Adrenal gland (tissue), 12 donors: Measurements from ENCODE around the gene TRRAP. TPM values are rescaled to one million over a fixed set of nuclear protein-coding genes. Genes with fewer than 3 reads are reported as not detected.
"Not testable (repeated sequence)": the region's sequence is repeated elsewhere in the genome, so short reads cannot be mapped to it uniquely, and the experiment has no call there.

Experiments
- DNase-seq, 7 donors: peaks; one replicate each; pipeline ENCODE4 v3.0.0-alpha.2; 2019 to 2020
- H3K27ac ChIP-seq, 5 donors: fragments of 200-600 bp; sonication (generic) in 4 of 5; 1 replicate in 3 of 5; 2 replicates in 2 of 5; pipeline versions ENCODE4 v1.5.1 to v1.8.0; 2016 to 2020; ENCODE audit warnings: mild to moderate bottlenecking in 1 of 5
- H3K27me3 ChIP-seq: fragments of 200-600 bp; 2 replicates; pipeline ENCODE4 v1.8.0; 2021
- H3K36me3 ChIP-seq, 2 donors: fragments of 200-600 bp; replicated peaks in 1 of 2; 1 replicate in 1 of 2; 2 replicates in 1 of 2; pipeline versions ENCODE4 v1.5.1 to v1.8.0; 2018 to 2022
- H3K4me1 ChIP-seq, 2 donors: fragments of 200-600 bp; replicated peaks in 1 of 2; 1 replicate in 1 of 2; 2 replicates in 1 of 2; pipeline versions ENCODE4 v1.5.1 to v1.8.0; 2018 to 2021
- H3K4me3 ChIP-seq, 4 donors: fragments of 200-600 bp; sonication (generic) in 3 of 4; one replicate each; pipeline ENCODE4 v1.5.1; 2016 to 2018
- H3K9me3 ChIP-seq, 3 donors: fragments of 200-600 bp; sonication (generic) in 1 of 3; replicated peaks in 1 of 3; 1 replicate in 2 of 3; 2 replicates in 1 of 3; pipeline versions ENCODE4 v1.5.1 to v1.8.0; 2016 to 2021
- POLR2A ChIP-seq, 2 donors: fragments of 450-650 bp; IDR thresholded peaks; one replicate each; pipeline ENCODE4 v1.6.1; 2017; ENCODE audit warnings: antibody characterized with exemption in 2 of 2, mild to moderate bottlenecking in 2 of 2, moderate library complexity in 1 of 2
- WGBS, 4 donors: extraction: QIAGEN DNeasy Blood & Tissue Kit in 2 of 4; methylation state at CpG; one replicate each; pipeline versions ENCODE4 v1.1.5 to v1.1.7; 2013 to 2017; 5-methylcytosine and 5-hydroxymethylcytosine counted together
- intact Hi-C, 2 donors: fragments of 100-400 bp; cut with DNase I; formaldehyde crosslinking; loops; one replicate each; pipeline versions ENCODE4 v1.14.1 to v1.15.0; 2022 to 2023
- polyA plus RNA-seq, 3 donors: library from polyadenylated mRNA; stranded (reverse); fragments of 200-250 nt in 2 of 3; fragments of 350-450 nt in 1 of 3; fragmentation: Illumina TruSeq in 1 of 3; extraction: RNeasy Lipid Tissue Mini Kit (QIAGEN cat#74804) in 1 of 3; gene quantifications; one replicate each; pipeline ENCODE4 v1.2.3, GENCODE V29; 2013 to 2014
- total RNA-seq, 9 donors: library from RNA; depleted of rRNA in 4 of 9; stranded (reverse); fragments of >200 nt in 4 of 9; fragments of 120-200 nt in 1 of 9; fragmentation: NEBNext Ultra II Directional in 1 of 9; extraction: Animal tissue kit (Norgen Biotek cat#: 25700) in 1 of 9; gene quantifications; one replicate each; pipeline versions ENCODE4 v1.1.0 to v1.2.4, GENCODE V29; 2013 to 2023
- TF ChIP-seq, protein P1 (sequence below), 6 experiments: fragments of 450-650 bp in 4 of 6; fragments of 200-600 bp in 2 of 6; sonication (generic) in 1 of 6; IDR thresholded peaks; 1 replicate in 5 of 6; 2 replicates in 1 of 6; pipeline versions ENCODE4 v1.5.1 to v1.8.0; 2016 to 2021; ENCODE audit warnings: antibody characterized with exemption in 6 of 6, mild to moderate bottlenecking in 2 of 6, moderate library complexity in 1 of 6
- donor health status: healthy with polysubstance abuse.
- donor health status: Bipolar disorder and iron deficiency.
- donor health status: DM: yes; HTN: yes; CAD: no.
- donor health status: DM: no; HTN: no; CAD: no.
- donor health status: DM: no; HTN: no; CAD: no.
- donor health status: DM: yes; HTN: yes; CAD: no.

TRRAP gene
- total and polyA plus RNA-seq, 12 donors = 11.8 to 43.0 (median 30.9) TPM

- WGBS, 4 donors = 0 to 5% (median 2%) methylated on average over 4 to 63 of the region's 69 CpGs
- no peak for TF ChIP-seq POLR2A (IDR thresholded peaks at IDR 0.05)
- TF ChIP-seq, protein P1, sequence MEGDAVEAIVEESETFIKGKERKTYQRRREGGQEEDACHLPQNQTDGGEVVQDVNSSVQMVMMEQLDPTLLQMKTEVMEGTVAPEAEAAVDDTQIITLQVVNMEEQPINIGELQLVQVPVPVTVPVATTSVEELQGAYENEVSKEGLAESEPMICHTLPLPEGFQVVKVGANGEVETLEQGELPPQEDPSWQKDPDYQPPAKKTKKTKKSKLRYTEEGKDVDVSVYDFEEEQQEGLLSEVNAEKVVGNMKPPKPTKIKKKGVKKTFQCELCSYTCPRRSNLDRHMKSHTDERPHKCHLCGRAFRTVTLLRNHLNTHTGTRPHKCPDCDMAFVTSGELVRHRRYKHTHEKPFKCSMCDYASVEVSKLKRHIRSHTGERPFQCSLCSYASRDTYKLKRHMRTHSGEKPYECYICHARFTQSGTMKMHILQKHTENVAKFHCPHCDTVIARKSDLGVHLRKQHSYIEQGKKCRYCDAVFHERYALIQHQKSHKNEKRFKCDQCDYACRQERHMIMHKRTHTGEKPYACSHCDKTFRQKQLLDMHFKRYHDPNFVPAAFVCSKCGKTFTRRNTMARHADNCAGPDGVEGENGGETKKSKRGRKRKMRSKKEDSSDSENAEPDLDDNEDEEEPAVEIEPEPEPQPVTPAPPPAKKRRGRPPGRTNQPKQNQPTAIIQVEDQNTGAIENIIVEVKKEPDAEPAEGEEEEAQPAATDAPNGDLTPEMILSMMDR (IDR thresholded peaks at IDR 0.05) = no peak
- intact Hi-C loops = no loop called here
- H3K36me3 ChIP-seq = no peaks in the 10 kb centered on the region
- peaks cover 0 to 5% of the 10 kb centered on the region in 2 donors for H3K4me1 ChIP-seq
- H3K27me3 ChIP-seq = peaks cover 24% of the 10 kb centered on the region
- no peak for DNase-seq
- H3K4me3 ChIP-seq = peak within 1 kb of the TSS in 1 of 4 donors; percentile 39
- H3K9me3 ChIP-seq = no peaks in the 10 kb centered on the region
- H3K27ac ChIP-seq = peak within 1 kb of the TSS in 1 of 5 donors; percentile 67
Measured at GRCh38 chr7:98869597-98870120, 8.7 kb upstream of the TRRAP start, which contains the start of gene TMEM130. Gene TMEM130 (minus strand): TSS chr7:98870014. CDS start chr7:98869861, 153 bp downstream.

DNA sequence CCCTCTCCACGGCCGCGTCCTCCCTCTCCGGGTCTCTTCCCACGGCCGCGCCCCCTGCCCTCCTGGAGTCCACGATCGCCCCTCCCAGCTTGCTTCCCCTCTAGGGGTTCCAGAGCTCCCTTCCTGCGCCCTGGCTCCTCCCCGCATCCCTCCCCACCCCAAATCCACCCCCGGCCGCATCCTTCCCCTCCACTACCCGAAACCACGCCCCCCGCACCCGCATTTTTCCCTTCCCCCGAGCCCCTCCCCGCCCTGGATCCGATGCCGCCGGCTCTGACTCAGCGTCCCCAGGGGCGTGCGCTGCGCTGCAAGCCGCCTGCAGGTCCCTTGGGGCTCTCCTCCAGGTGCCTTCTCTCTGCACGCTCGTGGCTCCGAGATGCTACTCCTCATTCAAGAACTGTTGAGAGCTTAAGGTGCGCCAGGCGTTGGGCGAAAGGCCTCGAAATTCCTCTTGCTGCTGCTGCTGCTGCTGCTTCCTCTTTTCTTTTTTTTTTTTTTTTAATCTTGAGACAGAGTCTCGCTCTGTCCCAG is 8.1 kb upstream of the TRRAP start:
- H3K9me3 ChIP-seq = no peaks in the 10 kb centered on the region
- WGBS, 4 donors = 1 to 3% (median 1%) methylated on average over 28 to 35 of the region's 35 CpGs
- peak overlapping the region in 1 of 4 donors; percentile 39 for H3K4me3 ChIP-seq
- H3K4me1 ChIP-seq = peaks cover 0 to 5% of the 10 kb centered on the region in 2 donors
- peak; percentile 26 to 85 (median 51) for DNase-seq
- TF ChIP-seq, protein P1 (IDR thresholded peaks at IDR 0.05) = no peak
- TF ChIP-seq POLR2A (IDR thresholded peaks at IDR 0.05) = no peak
- no peaks in the 10 kb centered on the region for H3K36me3 ChIP-seq
- intact Hi-C loops = no loop called here
- peaks cover 24% of the 10 kb centered on the region for H3K27me3 ChIP-seq
- peak overlapping the region in 1 of 5 donors; percentile 21 for H3K27ac ChIP-seq

DNA sequence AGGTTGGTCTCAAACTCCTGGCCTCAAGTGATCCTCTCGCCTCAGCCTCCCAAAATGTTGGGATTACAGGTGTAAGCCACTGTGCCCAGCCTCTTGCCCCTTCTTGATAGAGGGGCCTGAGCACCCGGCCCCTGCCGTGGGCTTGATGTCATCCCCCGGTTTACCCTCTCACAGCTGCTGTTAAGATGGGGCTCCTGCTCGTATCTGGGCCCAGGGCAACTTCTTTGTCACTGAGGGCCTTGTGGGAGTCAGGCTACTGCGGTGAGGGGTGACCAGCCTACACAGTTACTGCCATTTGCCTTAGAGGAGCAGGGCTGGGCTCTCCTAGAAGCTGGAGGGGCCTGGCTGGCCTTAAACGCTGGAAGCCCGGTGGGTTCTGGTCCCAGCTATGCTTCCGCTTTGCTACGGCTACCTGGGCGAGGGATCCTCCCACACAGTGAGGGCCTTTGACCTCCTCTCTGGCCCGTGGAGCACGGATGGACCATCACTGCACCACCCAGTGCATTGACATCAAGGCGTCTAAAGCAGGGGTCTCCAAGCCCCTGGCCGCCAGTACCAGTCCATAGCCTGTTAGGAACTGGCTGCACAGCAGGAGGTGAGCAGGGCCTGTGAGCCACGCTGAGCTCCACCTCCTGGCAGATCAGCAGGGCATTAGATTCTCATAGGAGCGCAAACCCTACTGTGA is 7.4 kb upstream of the TRRAP start:
- WGBS, 4 donors = 73 to 90% (median 83%) methylated on average over 7 to 17 of the region's 17 CpGs
- H3K9me3 ChIP-seq = no peaks in the 10 kb centered on the region
- H3K27ac ChIP-seq = peak overlapping the region in 1 of 5 donors; percentile 21
- H3K4me1 ChIP-seq = peaks cover 0 to 5% of the 10 kb centered on the region in 2 donors
- H3K27me3 ChIP-seq = peaks cover 24% of the 10 kb centered on the region
- H3K4me3 ChIP-seq = no peak overlapping the region
- peak in 3 of 7 donors; percentile 10 to 16 (median 10) for DNase-seq
- intact Hi-C loops = no loop called here
- H3K36me3 ChIP-seq = no peaks in the 10 kb centered on the region
- TF ChIP-seq POLR2A (IDR thresholded peaks at IDR 0.05) = no peak
- TF ChIP-seq, protein P1 (IDR thresholded peaks at IDR 0.05) = no peak

DNA sequence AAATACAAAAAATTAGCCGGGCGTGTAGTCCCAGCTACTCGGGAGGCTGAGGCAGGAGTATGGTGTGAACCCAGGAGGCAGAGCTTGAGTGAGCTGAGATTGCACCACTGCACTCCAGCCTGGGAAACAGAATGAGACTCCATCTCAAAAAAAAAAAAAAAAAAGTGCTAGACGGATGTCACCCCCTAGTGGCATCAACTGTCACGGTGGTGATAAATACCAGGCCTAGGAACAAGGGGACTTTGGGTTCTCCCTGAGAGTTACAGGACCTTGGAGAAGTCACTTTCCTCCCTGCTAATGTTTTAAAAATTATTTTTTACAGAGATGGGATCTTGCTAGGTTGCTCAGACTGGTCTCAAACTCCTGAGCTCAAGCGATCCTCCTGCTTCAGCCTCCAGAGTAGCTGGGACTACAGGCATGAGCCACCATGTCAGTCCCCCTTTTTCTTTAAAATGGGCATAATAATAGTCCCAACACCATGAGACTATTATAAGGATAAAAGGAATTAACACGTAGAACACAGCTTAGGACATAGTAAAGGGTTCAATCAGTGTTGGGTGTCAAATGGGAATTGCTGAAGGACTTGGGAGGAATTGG is 5.9 kb upstream of the TRRAP start:
- H3K4me1 ChIP-seq = peaks cover 0 to 5% of the 10 kb centered on the region in 2 donors
- peaks cover 24% of the 10 kb centered on the region for H3K27me3 ChIP-seq
- no peak overlapping the region for H3K27ac ChIP-seq
- H3K36me3 ChIP-seq = no peaks in the 10 kb centered on the region
- H3K9me3 ChIP-seq = no peaks in the 10 kb centered on the region
- no peak overlapping the region for H3K4me3 ChIP-seq
- intact Hi-C loops = no loop called here
- WGBS, 4 donors = 63 to 74% (median 68%) methylated on average over 7 of the region's 7 CpGs
- DNase-seq = peak in 4 of 7 donors; percentile 10 to 14 (median 14)
- TF ChIP-seq, protein P1 (IDR thresholded peaks at IDR 0.05) = peak in 2 of 6 experiments; percentile 26 to 31
- no peak for TF ChIP-seq POLR2A (IDR thresholded peaks at IDR 0.05)

- Histone ChIP-seq H3K4me1 (peaks cover 0 to 11% of the 10 kb centered on the region in 2 donors), H3K27me3 (peaks cover 24% of the 10 kb centered on the region)
- WGBS, 4 donors = 77 to 94% (median 91%) methylated on average over 11 of the region's 11 CpGs
- H3K36me3 ChIP-seq, intact Hi-C loops, H3K27ac ChIP-seq, H3K4me3 ChIP-seq, H3K9me3 ChIP-seq: not testable (repeated sequence)
- DNase-seq = peak in 3 of 7 donors; percentile 7 to 19 (median 12)
Measured at GRCh38 chr7:98873610-98874009, 4.7 kb upstream of the TRRAP start.
